ENCODE results near the gene MACROD2.

GRCh38 chr20:14009208-14009607 is 13.9 kb downstream of the MACROD2 start:
- TF ChIP-seq CTCF (conservative IDR thresholded peaks at IDR 0.05) (no peak), ZFX (IDR thresholded peaks at IDR 0.05) (no peak)
